Fibroblast of peridontal ligament (primary cell): ENCODE data around the gene EVX2.

Source experiments
- DNase-seq: peaks from one replicate; pipeline ENCODE4 v3.0.0-alpha.2; 2010; ENCODE audit errors: extremely low read depth

EVX2 gene

GRCh38 chr2:176122052-176122682 lies 38.4 kb upstream of the EVX2 start:
- no peak for DNase-seq

DNA sequence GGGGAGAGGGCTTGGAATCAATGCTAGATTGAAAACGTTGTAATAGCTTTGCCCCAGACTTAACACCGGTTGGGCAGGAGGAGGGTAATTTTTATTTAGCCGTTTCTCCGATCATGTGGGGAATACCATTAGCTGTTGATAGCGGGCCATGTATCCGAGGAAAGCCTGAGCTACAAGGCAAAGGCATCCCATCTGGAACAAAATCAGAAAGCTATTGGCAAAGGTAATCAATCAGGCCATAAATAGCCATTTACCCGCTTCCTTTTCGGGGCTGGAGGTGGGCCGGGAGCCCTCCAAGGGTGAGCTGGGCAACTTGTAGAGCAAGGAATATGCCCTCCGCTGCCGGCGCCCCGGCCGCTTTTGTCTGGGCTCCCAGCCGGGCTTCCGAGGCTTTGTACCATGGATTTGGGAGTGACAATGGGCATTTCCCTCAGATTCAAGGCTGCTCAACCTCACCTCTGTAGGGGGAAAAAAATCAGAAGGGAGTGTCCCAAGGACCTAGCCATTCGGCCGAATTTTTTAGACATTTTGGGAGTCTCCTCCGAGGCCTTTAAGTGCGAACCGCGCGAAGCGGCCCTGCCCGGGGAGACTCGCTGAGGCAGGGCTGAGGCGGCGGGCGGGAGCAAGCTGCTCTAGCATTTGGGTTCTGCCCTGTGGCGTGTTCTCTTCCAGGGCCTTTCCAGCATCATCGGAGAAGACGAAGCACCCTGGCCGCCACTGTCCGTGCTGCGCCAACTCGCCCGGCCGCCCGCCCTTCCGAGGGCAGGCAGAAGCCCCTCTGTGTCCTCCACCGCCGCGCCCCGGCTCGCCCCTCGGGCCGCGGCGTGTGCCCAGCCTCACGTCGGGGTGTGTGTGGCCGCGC lies 37.7 kb upstream of the EVX2 start:
- no peak for DNase-seq

- DNase-seq, result no peak
These were observed 36.8 kb upstream of the EVX2 start for GRCh38 chr2:176120364-176121189.

DNA sequence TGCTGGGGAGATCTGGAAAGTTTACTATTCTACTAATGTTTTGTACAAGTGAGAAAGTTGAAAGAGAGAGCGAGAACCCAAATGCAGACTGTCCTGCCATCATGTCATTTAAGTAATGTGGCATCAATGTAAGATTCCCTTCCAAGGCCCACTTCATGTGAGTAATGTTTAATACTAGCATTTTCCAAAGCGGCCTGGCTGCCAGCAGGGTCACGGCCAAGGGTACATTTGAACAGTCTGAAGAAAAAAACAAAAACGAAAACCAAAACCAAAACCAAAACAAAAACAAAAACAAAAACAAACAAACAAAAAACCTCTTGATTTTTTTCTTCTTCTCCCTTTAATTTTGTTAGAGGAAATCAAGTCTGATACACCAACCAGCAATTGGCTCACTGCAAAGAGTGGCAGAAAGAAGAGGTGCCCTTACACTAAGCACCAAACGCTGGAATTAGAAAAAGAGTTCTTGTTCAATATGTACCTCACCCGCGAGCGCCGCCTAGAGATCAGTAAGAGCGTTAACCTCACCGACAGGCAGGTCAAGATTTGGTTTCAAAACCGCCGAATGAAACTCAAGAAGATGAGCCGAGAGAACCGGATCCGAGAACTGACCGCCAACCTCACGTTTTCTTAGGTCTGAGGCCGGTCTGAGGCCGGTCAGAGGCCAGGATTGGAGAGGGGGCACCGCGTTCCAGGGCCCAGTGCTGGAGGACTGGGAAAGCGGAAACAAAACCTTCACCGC lies 35.0 kb upstream of the EVX2 start:
- no peak for DNase-seq

- no peak for DNase-seq
These were observed 34.1 kb upstream of the EVX2 start for GRCh38 chr2:176117823-176118371.

- no peak for DNase-seq
These were observed 33.5 kb upstream of the EVX2 start for GRCh38 chr2:176117162-176117822.

DNA sequence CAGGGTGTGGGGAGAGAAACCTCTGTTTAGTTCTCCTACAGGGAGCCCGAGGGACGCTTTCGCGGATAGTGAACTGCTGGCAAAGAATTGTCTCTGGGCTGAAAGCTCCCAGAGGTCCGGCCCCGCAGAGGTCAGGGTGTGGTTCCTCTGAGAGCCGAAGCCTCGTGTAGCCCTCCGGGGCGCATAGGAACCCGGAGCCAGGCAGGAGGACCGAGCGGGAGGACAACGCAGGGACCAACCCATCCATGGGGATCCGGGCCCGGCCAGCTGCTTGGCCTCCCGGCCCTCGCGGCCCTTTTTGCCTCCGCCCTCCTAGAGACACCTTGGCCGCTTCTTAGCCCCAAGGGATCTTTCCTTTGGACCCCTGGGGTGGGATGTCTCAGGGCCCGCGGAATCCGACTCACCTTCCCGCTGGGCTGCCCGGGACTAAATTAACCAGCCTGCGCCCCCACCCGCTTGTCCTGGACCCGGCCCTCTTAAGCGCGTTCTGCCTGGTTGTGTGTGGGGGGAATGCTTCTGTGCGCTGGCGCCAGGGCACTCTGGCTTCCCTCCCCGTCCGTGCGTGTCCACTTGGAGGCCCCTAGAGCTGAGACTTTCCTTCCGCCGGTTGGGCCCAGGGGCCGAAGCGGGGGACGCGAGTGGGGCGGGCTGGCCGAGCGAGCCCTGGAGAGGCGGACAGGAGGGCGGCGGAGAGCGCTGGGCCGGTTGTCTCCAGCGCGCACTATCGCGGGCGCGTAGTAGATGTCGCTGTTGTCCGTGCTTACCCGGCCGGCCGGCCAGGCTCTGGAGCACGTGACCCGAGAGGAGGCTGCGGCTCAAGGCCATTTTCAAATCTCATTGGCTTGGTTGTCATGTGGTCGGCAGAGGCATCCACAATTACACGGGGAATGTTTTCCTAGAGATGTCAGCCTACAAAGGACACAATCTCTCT lies 32.4 kb upstream of the EVX2 start, which contains the start of gene HOXD10:
Gene HOXD10 (plus strand): TSS at position 896 of the 931 bp plus-strand sequence. CDS start 56 bp downstream, outside the sequence.
- DNase-seq, result no peak

GRCh38 chr2:176114930-176115625 lies 31.3 kb upstream of the EVX2 start:
- no peak for DNase-seq

GRCh38 chr2:176114120-176114929 lies 30.6 kb upstream of the EVX2 start:
- DNase-seq, result no peak

- no peak for DNase-seq
These were observed 28.9 kb upstream of the EVX2 start for GRCh38 chr2:176112375-176113302.

DNA sequence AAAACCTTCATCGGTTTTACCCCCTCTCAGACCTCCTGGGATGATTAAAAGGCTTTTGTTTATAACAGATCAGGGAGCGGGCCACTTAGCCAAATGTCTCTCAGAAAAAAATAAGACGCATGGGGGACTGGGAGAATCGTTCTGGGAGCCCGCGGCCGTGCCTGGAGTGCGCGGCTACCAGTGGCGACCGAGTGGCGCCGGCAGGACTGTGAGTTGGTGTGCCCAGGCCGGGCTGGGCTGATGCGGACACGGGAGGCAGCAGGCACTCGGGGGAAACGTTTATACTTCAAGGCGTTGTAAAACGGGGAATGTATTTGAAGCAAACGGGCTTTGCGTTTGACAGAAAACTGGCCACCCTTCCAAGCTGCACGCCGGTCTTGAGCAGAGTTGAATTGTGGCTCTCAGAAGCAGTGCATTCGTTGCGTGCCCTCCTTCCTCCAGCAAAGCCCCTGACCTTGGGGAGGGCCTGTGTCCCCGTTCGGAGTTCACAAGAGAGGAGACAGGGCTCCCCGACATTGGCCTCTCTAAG lies 28.1 kb upstream of the EVX2 start:
- no peak for DNase-seq

GRCh38 chr2:176111309-176111663 lies 27.5 kb upstream of the EVX2 start:
- DNase-seq, result no peak

DNA sequence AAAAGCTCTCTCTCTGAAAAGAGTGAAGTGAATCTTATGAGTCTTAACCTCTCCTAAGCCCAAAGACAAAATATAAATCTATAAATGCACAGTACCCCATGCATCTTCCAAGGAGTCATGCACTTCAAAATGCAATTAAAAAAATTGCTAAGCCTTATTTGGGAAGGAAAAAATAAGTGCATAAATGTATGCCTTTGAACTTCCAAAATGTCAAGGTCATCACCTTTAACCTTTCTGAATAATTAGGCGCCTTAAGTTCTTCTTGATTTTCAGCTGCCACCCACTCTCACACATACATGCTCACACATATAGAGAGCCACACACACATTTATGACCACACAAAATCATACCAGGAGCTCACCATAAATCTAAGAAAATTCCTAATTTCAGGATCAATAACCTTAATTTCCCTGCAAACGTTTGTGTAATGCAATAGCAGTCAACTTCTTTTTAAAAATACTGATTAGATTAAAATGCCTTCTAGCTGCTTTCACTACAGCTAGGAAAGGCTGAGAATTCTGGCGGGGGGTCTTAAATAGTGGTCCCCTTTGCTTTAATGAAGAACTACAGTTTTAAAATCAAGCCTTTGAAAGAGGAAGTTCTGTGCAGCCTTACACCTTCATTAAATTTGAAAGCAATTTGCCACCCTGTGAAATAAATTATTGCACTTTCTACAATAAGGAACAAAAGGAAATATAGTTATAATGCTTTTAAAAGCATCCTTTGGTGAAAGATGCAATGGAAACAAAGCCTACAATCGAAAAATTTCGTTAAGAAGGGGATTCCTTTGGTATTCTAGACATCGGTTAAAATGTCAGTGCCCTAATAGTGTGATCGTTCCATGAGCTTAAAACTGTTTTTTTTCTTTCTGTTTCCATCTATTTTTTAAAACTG lies 26.9 kb upstream of the EVX2 start:
- no peak for DNase-seq

DNA sequence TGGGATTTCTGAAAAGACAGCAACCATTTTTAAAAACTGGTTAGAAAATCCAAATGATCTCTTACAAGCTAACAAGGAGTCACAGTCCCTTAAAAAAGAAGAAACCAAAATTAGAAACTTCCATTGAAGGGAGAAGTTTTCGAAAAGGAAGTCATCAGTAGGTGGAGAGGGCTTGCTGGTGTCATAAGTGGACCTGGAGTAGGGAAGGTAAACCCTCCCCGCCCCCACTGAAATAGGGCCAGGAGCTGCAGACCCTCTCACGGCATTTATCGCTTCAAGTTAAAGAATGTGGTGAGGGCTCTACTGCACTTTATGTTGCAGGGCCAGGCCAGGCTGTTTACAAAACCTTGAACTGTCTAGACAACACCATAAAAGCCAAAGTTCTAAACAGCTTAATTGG lies 26.2 kb upstream of the EVX2 start:
- no peak for DNase-seq

DNA sequence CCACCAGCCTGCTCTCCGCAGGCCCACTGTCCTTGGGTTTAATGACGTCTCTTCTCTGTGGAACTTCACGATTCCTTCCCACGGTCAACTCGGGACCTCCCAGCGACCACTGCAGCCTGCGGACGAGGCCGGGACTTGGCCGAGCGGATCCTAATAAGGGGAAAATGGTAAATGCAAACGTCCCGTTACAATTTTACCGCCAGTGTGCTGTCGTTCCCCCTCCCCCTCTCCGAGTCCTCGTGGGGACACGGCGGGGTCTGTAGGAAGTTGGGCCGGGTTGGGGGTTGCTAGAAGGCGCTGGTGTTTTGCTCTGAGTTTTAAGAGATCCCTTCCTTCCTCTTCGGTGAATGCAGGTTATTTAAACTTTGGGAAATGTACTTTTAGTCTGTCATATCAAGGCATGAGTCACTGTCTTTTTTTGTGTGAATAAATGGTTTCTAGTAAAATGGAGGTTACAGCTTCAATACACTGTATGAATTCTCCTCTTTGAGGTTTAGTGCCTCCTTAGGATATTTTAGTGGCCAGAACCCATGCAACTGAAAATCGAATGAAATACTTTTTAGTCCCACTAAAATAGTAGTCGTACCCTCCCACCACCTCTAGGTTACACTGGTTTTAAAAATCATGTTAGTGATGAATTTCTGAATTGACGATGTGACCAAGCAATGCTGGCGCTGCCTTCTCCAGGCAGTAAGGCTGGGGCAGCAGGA lies 25.6 kb upstream of the EVX2 start:
- no peak for DNase-seq
